Mesothelial cell of epicardium (in vitro differentiated cells): Measurements from ENCODE around the gene SLCO2A1. TPM values are rescaled to one million over a fixed set of nuclear protein-coding genes. Genes with fewer than 3 reads are reported as not detected.

Experiments used
- DNase-seq, 2 experiments: peaks; one replicate each; pipeline ENCODE4 v3.0.0; 2021; ENCODE audit warnings: low spot score in 2 of 2; ENCODE audit not compliant: unreplicated experiment in 2 of 2
- H3K27ac Mint-ChIP-seq: 2 replicates; pipeline ENCODE4 v1.8.0; 2021; ENCODE audit warnings: mixed read lengths
- H3K27me3 Mint-ChIP-seq: 2 replicates; pipeline ENCODE4 v1.8.0; 2021; ENCODE audit warnings: low read depth, mixed read lengths
- H3K36me3 Mint-ChIP-seq: 2 replicates; pipeline ENCODE4 v1.8.0; 2021; ENCODE audit warnings: mixed read lengths
- H3K4me1 Mint-ChIP-seq: 2 replicates; pipeline ENCODE4 v1.8.0; 2021; ENCODE audit warnings: mixed read lengths
- H3K4me3 Mint-ChIP-seq: 2 replicates; pipeline ENCODE4 v1.8.0; 2021; ENCODE audit warnings: mild to moderate bottlenecking, moderate library complexity, mixed read lengths
- H3K9me3 Mint-ChIP-seq: 2 replicates; pipeline ENCODE4 v1.8.0; 2021; ENCODE audit warnings: mixed read lengths
- total RNA-seq: library from RNA; stranded (reverse); gene quantifications from 3 replicates; pipeline ENCODE4 v1.2.1, GENCODE V29; 2021
- TF ChIP-seq, protein P1 (sequence below): fragments of 200-600 bp; sonication (generic); IDR thresholded peaks from one replicate; pipeline ENCODE4 v1.5.0; 2021; ENCODE audit warnings: antibody characterized with exemption; ENCODE audit not compliant: unreplicated experiment

The SLCO2A1 gene
- total RNA-seq, 1 donor from 2014 or later: 24.1 TPM

DNA sequence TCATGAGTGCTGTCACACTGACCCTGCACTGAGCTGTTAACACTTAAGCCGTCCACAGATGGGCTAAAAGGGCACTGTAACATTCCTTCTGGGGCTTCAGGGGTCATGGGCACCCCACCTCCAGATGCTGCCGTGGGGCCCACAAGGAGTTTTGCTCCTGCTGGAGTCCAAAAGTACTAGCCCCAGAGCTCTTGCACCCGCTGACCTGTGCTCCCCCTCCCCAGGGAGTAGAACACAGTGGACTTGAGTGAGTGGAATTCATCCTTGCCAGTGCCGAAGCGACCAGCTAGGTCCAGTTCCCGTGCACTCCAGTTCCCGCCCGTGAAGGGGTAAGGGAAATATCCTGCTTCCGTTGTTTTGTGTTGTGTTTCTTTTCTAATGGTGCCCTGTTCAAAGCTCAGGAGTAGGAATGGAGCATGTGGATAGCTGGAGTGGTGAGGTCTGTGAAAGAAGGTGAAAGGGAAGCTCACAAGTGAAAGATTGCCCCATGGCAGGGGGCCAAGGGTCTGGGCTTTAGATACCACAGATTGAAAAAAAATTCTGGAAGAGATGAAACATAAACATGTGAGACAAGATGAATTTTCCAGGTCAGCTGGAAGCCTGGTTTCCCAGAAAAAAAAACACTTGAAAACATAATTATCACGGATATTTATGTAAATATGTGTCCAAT is 36.6 kb downstream of the SLCO2A1 start:
- H3K36me3 Mint-ChIP-seq: no peaks in the 10 kb centered on the region
- peak overlapping the region; percentile 18 for H3K27ac Mint-ChIP-seq
- DNase-seq: no peak
- TF ChIP-seq, protein P1, sequence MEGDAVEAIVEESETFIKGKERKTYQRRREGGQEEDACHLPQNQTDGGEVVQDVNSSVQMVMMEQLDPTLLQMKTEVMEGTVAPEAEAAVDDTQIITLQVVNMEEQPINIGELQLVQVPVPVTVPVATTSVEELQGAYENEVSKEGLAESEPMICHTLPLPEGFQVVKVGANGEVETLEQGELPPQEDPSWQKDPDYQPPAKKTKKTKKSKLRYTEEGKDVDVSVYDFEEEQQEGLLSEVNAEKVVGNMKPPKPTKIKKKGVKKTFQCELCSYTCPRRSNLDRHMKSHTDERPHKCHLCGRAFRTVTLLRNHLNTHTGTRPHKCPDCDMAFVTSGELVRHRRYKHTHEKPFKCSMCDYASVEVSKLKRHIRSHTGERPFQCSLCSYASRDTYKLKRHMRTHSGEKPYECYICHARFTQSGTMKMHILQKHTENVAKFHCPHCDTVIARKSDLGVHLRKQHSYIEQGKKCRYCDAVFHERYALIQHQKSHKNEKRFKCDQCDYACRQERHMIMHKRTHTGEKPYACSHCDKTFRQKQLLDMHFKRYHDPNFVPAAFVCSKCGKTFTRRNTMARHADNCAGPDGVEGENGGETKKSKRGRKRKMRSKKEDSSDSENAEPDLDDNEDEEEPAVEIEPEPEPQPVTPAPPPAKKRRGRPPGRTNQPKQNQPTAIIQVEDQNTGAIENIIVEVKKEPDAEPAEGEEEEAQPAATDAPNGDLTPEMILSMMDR: no peak
- H3K4me1 Mint-ChIP-seq: peaks cover 41% of the 10 kb centered on the region
- H3K27me3 Mint-ChIP-seq: no peaks in the 10 kb centered on the region
- H3K9me3 Mint-ChIP-seq: no peaks in the 10 kb centered on the region
- H3K4me3 Mint-ChIP-seq: no peak overlapping the region

DNA sequence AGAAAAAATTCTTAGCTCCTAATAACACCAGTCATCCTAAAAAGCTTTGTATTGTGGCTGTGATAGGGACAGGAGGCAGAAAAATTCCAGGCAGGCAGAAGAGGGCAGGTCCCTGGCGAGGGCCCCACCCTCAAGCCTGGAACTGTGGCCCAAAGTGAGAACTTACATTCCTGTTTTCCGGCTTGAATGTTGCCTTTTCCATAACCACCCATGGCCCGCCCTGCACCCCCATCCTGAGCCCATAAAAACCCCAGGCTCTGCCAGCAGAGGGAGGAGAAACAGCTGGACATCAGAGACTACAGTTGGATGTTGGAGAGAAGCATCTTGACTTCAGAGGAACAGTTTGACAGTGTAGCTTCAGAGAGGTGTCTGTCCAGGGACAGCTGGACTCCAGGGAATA is 37.3 kb downstream of the SLCO2A1 start:
- Mint-ChIP-seq H3K9me3 (no peaks in the 10 kb centered on the region), H3K4me1 (peaks cover 48% of the 10 kb centered on the region), H3K27ac (no peak overlapping the region), H3K27me3 (no peaks in the 10 kb centered on the region), H3K4me3 (no peak overlapping the region), H3K36me3 (no peaks in the 10 kb centered on the region)
- DNase-seq: no peak
- TF ChIP-seq, protein P1: no peak

DNA sequence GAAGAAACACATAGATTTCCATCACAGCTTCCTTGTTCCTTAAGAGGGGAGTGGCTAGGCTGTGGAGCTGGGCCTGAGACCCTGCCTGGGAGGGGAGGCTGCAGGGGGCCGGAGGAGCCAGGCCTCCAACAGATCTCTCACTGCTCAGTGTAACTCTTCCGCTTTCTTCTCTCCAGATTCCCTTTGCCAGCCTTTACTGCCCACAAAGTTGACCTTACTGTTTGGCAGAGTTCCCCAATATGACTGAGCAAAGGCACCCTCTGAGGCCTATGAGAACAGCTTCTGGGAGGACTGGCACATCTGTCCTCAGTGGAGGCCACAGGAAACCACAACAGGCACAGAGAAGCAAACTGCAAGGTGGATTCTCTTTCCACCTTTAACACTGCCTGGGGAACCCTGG is 38.1 kb downstream of the SLCO2A1 start:
- Mint-ChIP-seq H3K36me3 (no peaks in the 10 kb centered on the region), H3K9me3 (no peaks in the 10 kb centered on the region), H3K4me3 (no peak overlapping the region), H3K27ac (no peak overlapping the region), H3K27me3 (no peaks in the 10 kb centered on the region), H3K4me1 (peaks cover 54% of the 10 kb centered on the region)
- TF ChIP-seq, protein P1: no peak
- DNase-seq: no peak

DNA sequence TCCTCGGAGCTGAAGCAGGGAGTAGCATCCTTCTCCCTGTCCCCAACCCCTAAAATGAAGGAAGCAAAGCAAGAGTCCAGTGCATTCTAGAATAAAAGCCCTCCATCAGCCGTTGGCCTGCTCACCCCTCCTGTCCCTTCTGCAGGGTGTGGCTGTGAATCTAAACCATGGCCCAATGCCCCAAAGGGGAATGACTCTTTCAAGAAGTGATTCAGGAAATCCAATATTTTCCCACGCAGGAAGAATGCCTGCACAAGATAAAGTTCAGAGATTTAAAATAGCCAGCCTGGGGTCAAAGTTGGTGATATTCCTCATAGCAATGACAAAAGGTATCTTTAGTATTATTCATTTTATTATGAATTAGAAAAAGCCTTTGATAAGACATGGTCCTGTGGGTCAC is 38.5 kb downstream of the SLCO2A1 start:
- TF ChIP-seq, protein P1: no peak
- no peak overlapping the region for H3K4me3 Mint-ChIP-seq
- no peak overlapping the region for H3K27ac Mint-ChIP-seq
- no peaks in the 10 kb centered on the region for H3K27me3 Mint-ChIP-seq
- peaks cover 56% of the 10 kb centered on the region for H3K4me1 Mint-ChIP-seq
- no peaks in the 10 kb centered on the region for H3K36me3 Mint-ChIP-seq
- H3K9me3 Mint-ChIP-seq: no peaks in the 10 kb centered on the region
- no peak for DNase-seq

DNA sequence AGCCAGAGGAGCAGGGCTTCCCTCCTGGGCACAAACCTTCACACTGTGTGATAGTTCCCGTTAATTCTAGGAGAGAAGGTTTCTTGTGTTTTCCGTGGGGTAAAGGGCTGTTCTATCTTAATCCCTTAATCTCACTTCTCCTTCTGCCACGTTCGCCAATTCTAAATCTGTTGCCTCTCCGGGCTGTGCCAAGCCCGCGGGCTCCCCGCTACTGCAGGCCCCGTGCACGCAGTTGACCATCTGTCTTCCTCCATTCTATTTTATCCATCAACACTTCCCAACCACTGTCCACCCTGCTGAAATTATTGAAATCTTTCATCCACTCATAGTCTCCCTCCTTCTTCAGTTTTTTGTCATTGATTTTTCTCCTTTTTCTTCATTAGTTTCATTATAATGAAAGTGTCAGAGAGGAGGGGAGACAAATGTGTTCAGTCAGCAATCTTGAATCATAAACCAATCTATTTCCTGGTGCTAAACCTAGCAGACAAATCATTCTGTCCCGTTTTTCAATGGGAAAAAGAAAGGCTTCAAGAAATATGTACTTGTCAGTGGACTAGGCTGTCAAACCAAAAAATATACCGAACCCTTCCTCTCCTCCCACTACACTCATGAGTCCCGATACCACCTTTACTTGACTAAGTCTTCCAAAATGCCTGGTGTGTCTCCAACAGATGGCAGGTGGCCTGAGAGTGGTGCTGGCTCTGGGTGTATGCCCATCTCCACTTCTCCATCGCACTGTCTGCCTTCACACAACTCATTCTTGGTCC is 39.6 kb downstream of the SLCO2A1 start:
- Mint-ChIP-seq H3K27me3 (no peaks in the 10 kb centered on the region), H3K27ac (peak overlapping the region; percentile 23), H3K4me3 (no peak overlapping the region), H3K36me3 (no peaks in the 10 kb centered on the region), H3K4me1 (peaks cover 51% of the 10 kb centered on the region), H3K9me3 (no peaks in the 10 kb centered on the region)
- TF ChIP-seq, protein P1: no peak
- DNase-seq: no peak
